GM21723 (cell line): Measurements from ENCODE around the gene HDAC7.

Source experiments
- ATAC-seq: cut with Tn5 transposase; IDR thresholded peaks from one replicate; pipeline ENCODE4 v1.9.1; 2021; ENCODE audit warnings: mild to moderate bottlenecking, moderate library complexity; ENCODE audit not compliant: unreplicated experiment

The HDAC7 gene

GRCh38 chr12:47736877-47737676 is 82.6 kb downstream of the HDAC7 start:
- no peak for ATAC-seq

DNA sequence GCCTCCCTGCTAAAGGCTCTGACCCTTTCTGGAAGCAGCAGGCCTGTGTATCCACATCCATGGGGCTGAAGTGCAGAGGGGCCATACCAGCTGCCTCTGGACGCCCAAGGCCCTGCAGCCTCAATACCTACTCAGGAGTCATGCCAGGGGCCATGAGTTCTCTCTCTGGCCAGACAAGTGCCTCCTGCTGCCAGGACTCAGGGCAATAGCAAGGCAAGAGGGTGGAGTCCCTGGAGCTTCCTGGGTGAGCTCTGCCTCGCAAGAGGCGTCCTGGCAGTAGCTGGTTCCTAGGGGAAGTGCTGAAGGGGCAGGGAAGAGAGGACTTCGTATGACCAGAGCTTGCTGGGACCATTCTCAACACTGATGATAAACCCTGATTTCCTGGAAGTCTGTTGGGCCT is 83.5 kb downstream of the HDAC7 start:
- no peak for ATAC-seq

DNA sequence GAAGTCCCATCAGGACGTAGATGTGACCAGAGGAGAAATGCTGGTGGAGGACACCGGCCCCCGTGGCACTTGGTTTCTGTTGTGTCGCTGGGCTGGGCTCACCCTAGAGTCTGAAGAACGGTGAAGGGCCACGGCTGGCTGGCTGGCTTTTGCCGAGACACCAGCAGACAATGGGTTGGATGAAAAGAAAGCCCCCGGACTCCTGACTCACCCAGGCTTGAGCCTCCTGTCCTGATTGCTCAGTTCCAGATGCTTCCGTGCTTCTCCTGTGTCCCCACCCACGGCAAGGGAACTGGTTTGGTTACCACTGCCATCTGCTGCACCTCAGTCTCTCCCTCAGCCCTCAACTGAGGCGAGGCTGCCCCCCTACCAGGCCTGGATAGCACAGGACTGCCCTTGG is 84.1 kb downstream of the HDAC7 start:
- no peak for ATAC-seq

DNA sequence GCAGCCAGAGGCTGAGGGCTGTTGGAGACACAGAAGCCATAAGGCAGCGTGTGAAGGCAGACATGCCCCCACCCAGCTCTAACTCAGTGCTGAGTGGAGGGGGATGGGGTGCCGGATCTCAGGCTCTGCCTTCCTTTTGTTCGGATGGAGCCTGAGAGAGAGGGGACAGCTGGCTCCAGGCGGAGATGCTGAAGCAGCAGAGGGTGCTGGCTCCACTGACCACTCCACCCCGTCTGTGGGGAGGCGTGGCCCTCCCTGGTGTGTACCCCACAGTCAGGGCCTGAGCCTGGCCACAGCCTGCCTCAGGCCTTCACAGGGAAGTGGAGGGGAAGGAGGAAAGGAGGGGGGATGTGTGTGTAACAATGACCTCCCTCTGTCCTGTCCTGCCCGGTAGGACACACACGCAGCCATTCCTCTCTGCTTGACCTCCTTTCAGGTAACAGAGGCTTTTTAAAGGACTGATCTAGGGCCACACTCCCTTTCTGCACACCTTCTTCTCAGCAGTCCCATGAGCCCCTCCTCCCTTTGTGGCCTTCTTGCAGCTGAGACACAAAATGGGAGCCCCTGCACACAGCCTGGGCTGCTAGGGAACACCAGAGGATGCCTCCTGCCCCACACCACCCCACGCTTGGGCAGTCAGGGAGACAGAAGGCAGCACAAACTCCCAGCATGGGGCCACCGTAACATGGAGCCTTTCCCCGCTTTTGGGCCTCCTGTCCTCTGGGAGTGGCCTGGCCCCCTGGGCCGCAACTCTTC is 84.8 kb downstream of the HDAC7 start:
- ATAC-seq: no peak

GRCh38 chr12:47733142-47733541 is 86.6 kb downstream of the HDAC7 start:
- ATAC-seq: no peak
